H1 (cell line): ENCODE measurements around the gene DELE1. TPM values are rescaled to one million over a fixed set of nuclear protein-coding genes. Genes with fewer than 3 reads are reported as not detected.

Source experiments
- CTCF ChIA-PET: fragments of 300-600 bp; sonication (Branson Sonifier 250); formaldehyde crosslinking; loops from one replicate; lab custom pipeline; 2021; ENCODE audit not compliant: partially characterized antibody; lab: Charles Lee
- POLR2A ChIA-PET: fragments of 300-600 bp; sonication (Branson Sonifier 250); formaldehyde crosslinking; loops from one replicate; lab custom pipeline; 2021; ENCODE audit warnings: inconsistent platforms; ENCODE audit not compliant: partially characterized antibody; lab: Charles Lee
- DNase-seq, 2 experiments: peaks; one replicate each; pipeline versions ENCODE4 v3.0.0 to v3.0.0-alpha.2; 2010 to 2022; ENCODE audit warnings: low spot score in 2 of 2, low read depth in 1 of 2, mixed read lengths in 1 of 2
- FAIRE-seq: peaks from 2 replicates; lab custom pipeline; 2011; peaks lifted over from hg19 to GRCh38; lab: Jason Lieb, UNC
- H2AFZ ChIP-seq: 2 replicates; pipeline ENCODE4 v1.8.1; 2012; ENCODE audit warnings: low read length, inconsistent platforms
- H2AK5ac ChIP-seq: 2 replicates; pipeline ENCODE4 v1.6.1; 2013; ENCODE audit warnings: low read depth, low read length
- H2BK120ac ChIP-seq: replicated peaks from 2 replicates; pipeline ENCODE3; 2013; ENCODE audit warnings: low read depth, low read length, inconsistent platforms
- H2BK12ac ChIP-seq: 2 replicates; pipeline ENCODE4 v1.6.1; 2013; ENCODE audit warnings: low read depth, low read length
- H2BK15ac ChIP-seq: 2 replicates; pipeline ENCODE4 v1.6.1; 2013; ENCODE audit warnings: low read length
- H2BK20ac ChIP-seq: 2 replicates; pipeline ENCODE4 v1.6.1; 2013; ENCODE audit warnings: low read length
- H2BK5ac ChIP-seq: 2 replicates; pipeline ENCODE4 v1.6.1; 2013; ENCODE audit warnings: low read depth, low read length
- H3K14ac ChIP-seq: 2 replicates; pipeline ENCODE4 v1.6.1; 2013; ENCODE audit warnings: inconsistent platforms; ENCODE audit not compliant: insufficient read length
- H3K18ac ChIP-seq: 2 replicates; pipeline ENCODE4 v1.6.1; 2013; ENCODE audit warnings: low read length; ENCODE audit errors: extremely low read depth
- H3K23ac ChIP-seq: 2 replicates; pipeline ENCODE4 v1.6.1; 2013; ENCODE audit warnings: inconsistent platforms; ENCODE audit not compliant: insufficient read length
- H3K23me2 ChIP-seq: 2 replicates; pipeline ENCODE4 v1.6.1; 2013; ENCODE audit warnings: low read depth, low read length
- H3K27ac ChIP-seq: 2 replicates; pipeline ENCODE4 v1.6.1; 2011; ENCODE audit warnings: low read depth, low read length, inconsistent platforms
- H3K27me3 ChIP-seq, 4 experiments: replicated peaks in 1 of 4; 1 replicate in 1 of 4; 2 replicates in 3 of 4; pipeline versions ENCODE4 v1.6.1 to v1.8.1; 2011 to 2013; ENCODE audit warnings: low read length in 3 of 4, mild to moderate bottlenecking in 3 of 4, inconsistent platforms in 2 of 4, mixed read lengths in 2 of 4, moderate library complexity in 1 of 4; ENCODE audit not compliant: control insufficient read depth in 3 of 4, insufficient read depth in 3 of 4; ENCODE audit errors: extremely low read depth in 1 of 4
- H3K36me3 ChIP-seq, 4 experiments: 2 replicates each; pipeline versions ENCODE4 v1.6.1 to v1.8.1; 2011 to 2013; ENCODE audit warnings: mild to moderate bottlenecking in 4 of 4, low read length in 3 of 4, moderate library complexity in 2 of 4, control low read depth in 1 of 4, inconsistent platforms in 1 of 4; ENCODE audit not compliant: insufficient read depth in 4 of 4, control insufficient read depth in 2 of 4
- H3K4ac ChIP-seq: replicated peaks from 2 replicates; pipeline ENCODE3; 2013; ENCODE audit warnings: low read length, low read depth, mixed read lengths, inconsistent platforms; ENCODE audit not compliant: insufficient read length
- H3K4me1 ChIP-seq, 4 experiments: replicated peaks in 1 of 4; 1 replicate in 1 of 4; 2 replicates in 3 of 4; pipeline versions ENCODE4 v1.6.1 to v1.8.1; 2011 to 2013; ENCODE audit warnings: low read length in 3 of 4, inconsistent platforms in 2 of 4, mixed read lengths in 1 of 4; ENCODE audit not compliant: insufficient read depth in 4 of 4, control insufficient read depth in 3 of 4
- H3K4me2 ChIP-seq, 2 experiments: 2 replicates each; pipeline versions ENCODE4 v1.6.1 to v1.8.1; 2011 to 2013; ENCODE audit warnings: low read depth in 2 of 2, low read length in 2 of 2, control low read depth in 1 of 2, inconsistent platforms in 1 of 2, mild to moderate bottlenecking in 1 of 2; ENCODE audit not compliant: insufficient read depth in 1 of 2
- H3K4me3 ChIP-seq, 4 experiments: fragments of 200-600, 300-600 bp in 1 of 4; sonication (generic), shearing (Covaris generic), sonication (Bioruptor Twin) in 1 of 4; 2 replicates each; pipeline versions ENCODE4 v1.5.1 to v1.8.1; 2011 to 2016; ENCODE audit warnings: low read length in 4 of 4, low read depth in 3 of 4, control low read depth in 2 of 4, inconsistent platforms in 2 of 4, mild to moderate bottlenecking in 2 of 4, mixed read lengths in 1 of 4, moderate library complexity in 1 of 4; ENCODE audit not compliant: insufficient read depth in 2 of 4; ENCODE audit errors: extremely low read depth in 1 of 4
- H3K56ac ChIP-seq: replicated peaks from 2 replicates; pipeline ENCODE3; 2013; ENCODE audit warnings: low read depth, mild to moderate bottlenecking, mixed read lengths, low read length, inconsistent platforms; ENCODE audit not compliant: insufficient read length
- H3K79me1 ChIP-seq: 2 replicates; pipeline ENCODE4 v1.6.1; 2013; ENCODE audit warnings: low read depth, low read length, control low read depth
- H3K79me2 ChIP-seq, 2 experiments: 2 replicates each; pipeline versions ENCODE4 v1.6.1 to v1.8.1; 2012 to 2013; ENCODE audit warnings: low read length in 2 of 2, mild to moderate bottlenecking in 2 of 2, inconsistent platforms in 1 of 2; ENCODE audit not compliant: insufficient read depth in 2 of 2, control insufficient read depth in 1 of 2
- H3K9ac ChIP-seq, 4 experiments: replicated peaks in 1 of 4; 1 replicate in 1 of 4; 2 replicates in 3 of 4; pipeline versions ENCODE4 v1.6.1 to v1.8.1; 2011 to 2013; ENCODE audit warnings: low read depth in 3 of 4, low read length in 3 of 4, control low read depth in 2 of 4, mild to moderate bottlenecking in 2 of 4, moderate library complexity in 2 of 4, inconsistent platforms in 1 of 4; ENCODE audit errors: extremely low read depth in 1 of 4
- H3K9me3 ChIP-seq, 2 experiments: 2 replicates each; pipeline versions ENCODE4 v1.6.1 to v1.8.1; 2012 to 2013; ENCODE audit warnings: mild to moderate bottlenecking in 2 of 2, moderate library complexity in 2 of 2, control low read depth in 1 of 2, inconsistent platforms in 1 of 2, low read depth in 1 of 2, low read length in 1 of 2, mixed read lengths in 1 of 2; ENCODE audit not compliant: insufficient read depth in 2 of 2
- H4K20me1 ChIP-seq, 2 experiments: replicated peaks in 1 of 2; 2 replicates each; pipeline versions ENCODE3 to v1.8.1; 2011 to 2013; ENCODE audit warnings: inconsistent platforms in 2 of 2, low read length in 2 of 2, mild to moderate bottlenecking in 1 of 2; ENCODE audit not compliant: insufficient read depth in 2 of 2, control insufficient read depth in 1 of 2
- H4K5ac ChIP-seq: 2 replicates; pipeline ENCODE4 v1.6.1; 2013; ENCODE audit warnings: low read length, low read depth, mixed read lengths, inconsistent platforms; ENCODE audit not compliant: insufficient read length
- H4K8ac ChIP-seq: 2 replicates; pipeline ENCODE4 v1.8.0; 2013; ENCODE audit warnings: mild to moderate bottlenecking, moderate library complexity, low read length, inconsistent platforms; ENCODE audit not compliant: insufficient read depth; ENCODE audit errors: extremely low read depth
- H4K91ac ChIP-seq: replicated peaks from 2 replicates; pipeline ENCODE3; 2013; ENCODE audit warnings: low read length, mixed read lengths, inconsistent platforms; ENCODE audit not compliant: insufficient read length
- CBX8 ChIP-seq: fragments of 300-800, 300-1000 bp; sonication (generic); IDR thresholded peaks from 2 replicates; pipeline ENCODE4 v1.7.1; 2016; ENCODE audit warnings: low read depth, low read length, borderline replicate concordance
- EZH2 ChIP-seq: fragments of 200-600 bp; sonication (generic); IDR thresholded peaks from 2 replicates; pipeline ENCODE4 v1.7.1; 2012; ENCODE audit warnings: low read depth, mild to moderate bottlenecking, moderate library complexity, low read length, inconsistent platforms; ENCODE audit not compliant: severe bottlenecking
- GTF2F1 ChIP-seq: IDR thresholded peaks from 2 replicates; pipeline ENCODE4 v1.6.1; 2012; ENCODE audit warnings: low read depth, low read length, improper control_type of control experiment, borderline replicate concordance
- JUN ChIP-seq: IDR thresholded peaks from 2 replicates; pipeline ENCODE4 v1.6.1; 2011; ENCODE audit warnings: low read depth, mild to moderate bottlenecking, improper control_type of control experiment, low read length
- KDM1A ChIP-seq: fragments of 200-600, 300-600 bp; sonication (generic); IDR thresholded peaks from 2 replicates; pipeline ENCODE4 v1.7.1; 2016; ENCODE audit warnings: mild to moderate bottlenecking, low read length, borderline replicate concordance
- MAFK ChIP-seq: IDR thresholded peaks from 2 replicates; pipeline ENCODE4 v1.6.1; 2012; ENCODE audit warnings: low read depth, mild to moderate bottlenecking, improper control_type of control experiment, low read length
- NANOG ChIP-seq: IDR thresholded peaks from 2 replicates; pipeline ENCODE4 v1.6.1; 2011; ENCODE audit warnings: low read length, low read depth, mild to moderate bottlenecking, inconsistent platforms; ENCODE audit not compliant: insufficient read depth, poor library complexity, severe bottlenecking
- POU5F1 ChIP-seq: IDR thresholded peaks from 2 replicates; pipeline ENCODE4 v1.6.1; 2011; ENCODE audit warnings: low read depth, mild to moderate bottlenecking, low read length, moderate library complexity
- SIRT6 ChIP-seq: IDR thresholded peaks from one replicate; pipeline ENCODE4 v1.7.1; 2012; ENCODE audit warnings: low read length, inconsistent platforms
- SP4 ChIP-seq: IDR thresholded peaks from 2 replicates; pipeline ENCODE4 v1.6.1; 2012; ENCODE audit warnings: low read length, inconsistent platforms
- TBP ChIP-seq: IDR thresholded peaks from 2 replicates; pipeline ENCODE4 v1.6.1; 2011; ENCODE audit warnings: low read depth, low read length, improper control_type of control experiment
- WGBS, 2 experiments: shearing (Covaris generic) in 1 of 2; methylation state at CpG; one replicate each; pipeline versions ENCODE4 v1.1.6 to v1.1.7; 2013 to 2015; ENCODE audit warnings: low lambda C conversion rate in 2 of 2, mixed read lengths in 2 of 2, inconsistent platforms in 1 of 2, low coverage in 1 of 2, missing lambda C conversion rate in 1 of 2; ENCODE audit not compliant: insufficient replicate concordance in 2 of 2, insufficient coverage in 1 of 2, insufficient read length in 1 of 2; ENCODE audit errors: extremely low coverage in 1 of 2, missing lambda C conversion rate in 1 of 2; 5-methylcytosine and 5-hydroxymethylcytosine counted together
- polyA plus RNA-seq, 7 experiments: library from polyadenylated mRNA; depleted of rRNA in 3 of 7; stranded (reverse) in 5 of 7; unstranded in 2 of 7; fragments of >200 nt in 5 of 7; fragments of 200-250 nt in 2 of 7; gene quantifications; 1 replicate in 5 of 7; 2 replicates in 1 of 7; 4 replicates in 1 of 7; pipeline versions ENCODE4 v1.2.1 to v1.2.3, GENCODE V29; 2011 to 2013; ENCODE audit warnings: missing spikeins in 2 of 7, mixed read lengths in 2 of 7
- total RNA-seq: library from RNA; stranded (reverse); fragmentation: NEBNext Ultra II Directional; extraction: Animal tissue kit (Norgen Biotek cat#: 25700); gene quantifications from 2 replicates; pipeline ENCODE4 v1.2.1, GENCODE V29; 2021
- TF ChIP-seq, protein P1 (sequence below): IDR thresholded peaks from 2 replicates; pipeline ENCODE4 v1.6.1; 2012; ENCODE audit warnings: inconsistent platforms

Gene DELE1
- total and polyA plus RNA-seq, 2 of the 8 experiments (the other 6 are each of a cell fraction or from before 2014, with no cell fraction given) = 61.4 to 114 TPM

DNA sequence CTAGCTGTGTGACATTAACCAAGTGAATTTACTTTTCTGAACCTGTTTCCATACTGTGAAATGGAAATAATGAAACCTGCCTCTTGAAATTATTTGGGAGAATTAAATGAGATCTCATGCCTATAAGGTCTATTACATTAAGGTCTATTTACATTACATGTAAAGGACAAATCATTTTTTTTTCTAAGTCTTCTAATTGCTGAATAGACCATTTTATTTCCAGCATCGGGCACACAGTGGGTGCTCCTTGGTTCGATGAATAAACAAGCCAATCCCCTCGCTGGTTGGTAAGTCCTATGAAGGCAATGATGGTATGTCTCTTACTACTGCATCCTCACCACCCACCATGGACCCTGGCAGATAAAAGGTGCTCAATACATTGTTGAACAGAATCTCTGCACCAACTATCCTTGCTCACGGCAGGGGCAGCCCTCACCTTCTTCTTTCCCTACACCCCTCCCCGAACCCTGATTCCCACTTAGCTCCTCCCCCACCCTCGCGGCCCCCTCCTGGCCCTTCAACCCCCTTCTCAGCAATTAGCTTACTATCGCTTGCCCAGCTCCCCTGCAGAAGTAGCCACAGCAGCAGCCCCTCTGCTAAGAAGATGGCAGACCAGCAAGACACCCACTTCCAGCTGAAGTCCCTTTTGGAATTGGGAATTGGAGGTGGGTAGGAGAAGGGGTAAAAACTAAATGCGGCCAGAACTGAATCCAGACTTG lies 48.5 kb upstream of the DELE1 start:
- Histone ChIP-seq H2AFZ (no peak overlapping the region), H3K14ac (no peak overlapping the region), H3K56ac (no peak overlapping the region), H3K23ac (no peak overlapping the region), H3K18ac (peak overlapping the region; percentile 26), H2AK5ac (peak overlapping the region; percentile 45), H3K9ac (peak overlapping the region; percentile 66 to 91 (median 80); a peak in 5 of 7 replicates), H3K79me2 (peaks cover 14 to 71% of the 10 kb centered on the region in 2 experiments), H3K27ac (no peak overlapping the region), H3K36me3 (peaks cover 0 to 7% (median 0%) of the 10 kb centered on the region in 4 experiments; a peak in 1 of 8 replicates), H3K4ac (no peak overlapping the region), H2BK15ac (no peak overlapping the region), H2BK5ac (0 out of 2 replicates have a peak overlapping the region, but pooled peaks have one; percentile 97), H3K4me3 (peak overlapping the region; percentile 74 to 94 (median 82)), H3K9me3 (no peaks in the 10 kb centered on the region), H3K4me2 (peak overlapping the region; percentile 97 to 99), H4K91ac (peak overlapping the region; percentile 61), H3K27me3 (peaks cover 0 to 4% (median 0%) of the 10 kb centered on the region in 4 experiments; a peak in 1 of 7 replicates), H4K20me1 (peaks cover 4 to 11% of the 10 kb centered on the region in 2 experiments), H3K23me2 (peaks cover 28% of the 10 kb centered on the region), H2BK120ac (no peak overlapping the region), H2BK20ac (0 out of 2 replicates have a peak overlapping the region, but pooled peaks have one; percentile 91), H4K5ac (no peak overlapping the region), H3K4me1 (peaks cover 33 to 56% (median 46%) of the 10 kb centered on the region in 4 experiments), H4K8ac (peak overlapping the region; percentile 80; the same call in 1 of the 2 replicates), H3K79me1 (peaks cover 21% of the 10 kb centered on the region), H2BK12ac (peak overlapping the region; percentile 82)
- WGBS, 2 experiments = 25% methylated on average over 5 of the region's 9 CpGs; no CpG with 5 or more reads in 1 of the 2 experiments
- DNase-seq (no peak), FAIRE-seq (no peak)
- ChIA-PET CTCF (interaction anchor here (0.6 to 10.7 kb wide), 16 partner anchors 8 to 211 kb away, joined by 3 to 273 read pairs (median 5); partner anchors contain the start of gene DELE1), POLR2A (interaction anchor here (0.6 to 13.5 kb wide), 17 partner anchors 7 to 192 kb away, joined by 3 to 210 read pairs (median 6); partner anchors contain the start of gene DELE1)
- TF ChIP-seq KDM1A (no peak), SP4 (no peak), MAFK (no peak), TBP (no peak), CBX8 (no peak), POU5F1 (no peak), NANOG (no peak), JUN (no peak), SIRT6 (no peak), EZH2 (no peak), GTF2F1 (no peak)
- TF ChIP-seq, protein P1, sequence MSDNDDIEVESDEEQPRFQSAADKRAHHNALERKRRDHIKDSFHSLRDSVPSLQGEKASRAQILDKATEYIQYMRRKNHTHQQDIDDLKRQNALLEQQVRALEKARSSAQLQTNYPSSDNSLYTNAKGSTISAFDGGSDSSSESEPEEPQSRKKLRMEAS = no peak
